ENCODE results near the gene SIGLEC7.
A peak's percentile ranks its signal among the peaks of the same experiment; 100 is the strongest.

The SIGLEC7 gene

GRCh38 chr19:51145916-51146493 lies 3.9 kb downstream of the SIGLEC7 start:
- FAIRE-seq, result no peak
- TF ChIP-seq TAF1 (IDR thresholded peaks at IDR 0.05; ENCODE audit: low read depth, low read length) (no peak), PAX5 (IDR thresholded peaks at IDR 0.05; ENCODE audit: insufficient read depth, low read length, severe bottlenecking) (no peak), POLR2AphosphoS5 (IDR thresholded peaks at IDR 0.05; ENCODE audit: low read depth, low read length) (no peak), SPI1 (IDR thresholded peaks at IDR 0.05; ENCODE audit: low read depth, low read length) (no peak), POU2F2 (IDR thresholded peaks at IDR 0.05; ENCODE audit: low read depth, low read length) (no peak), POLR2A (IDR thresholded peaks at IDR 0.05; ENCODE audit: low read depth, low read length) (no peak)
- no peak for DNase-seq (ENCODE audit: insufficient read length, low spot score)

- TF ChIP-seq TAF1 (IDR thresholded peaks at IDR 0.05; ENCODE audit: low read depth, low read length), result no peak
- TF ChIP-seq PAX5 (IDR thresholded peaks at IDR 0.05; ENCODE audit: insufficient read depth, low read length, severe bottlenecking), result no peak
- TF ChIP-seq POLR2AphosphoS5 (IDR thresholded peaks at IDR 0.05; ENCODE audit: low read depth, low read length), result no peak
- TF ChIP-seq SPI1 (IDR thresholded peaks at IDR 0.05; ENCODE audit: low read depth, low read length), result no peak
- TF ChIP-seq POU2F2 (IDR thresholded peaks at IDR 0.05; ENCODE audit: low read depth, low read length), result no peak
- DNase-seq (ENCODE audit: insufficient read length, low spot score) (no peak), FAIRE-seq (no peak)
These were observed 4.7 kb downstream of the SIGLEC7 start for GRCh38 chr19:51146751-51147150.

GRCh38 chr19:51147663-51148062 lies 5.6 kb downstream of the SIGLEC7 start:
- TF ChIP-seq POLR2AphosphoS5 (IDR thresholded peaks at IDR 0.05; ENCODE audit: low read depth, low read length) (no peak), POU2F2 (IDR thresholded peaks at IDR 0.05; ENCODE audit: low read depth, low read length) (no peak), SPI1 (IDR thresholded peaks at IDR 0.05; ENCODE audit: low read depth, low read length) (no peak), POLR2A (IDR thresholded peaks at IDR 0.05; ENCODE audit: low read depth, low read length) (no peak), TAF1 (IDR thresholded peaks at IDR 0.05; ENCODE audit: low read depth, low read length) (no peak), PAX5 (IDR thresholded peaks at IDR 0.05; ENCODE audit: insufficient read depth, low read length, severe bottlenecking) (no peak)
- no peak for DNase-seq (ENCODE audit: insufficient read length, low spot score)
- no peak for FAIRE-seq

GRCh38 chr19:51148580-51148979 lies 6.5 kb downstream of the SIGLEC7 start:
- FAIRE-seq (no peak), DNase-seq (ENCODE audit: insufficient read length, low spot score) (no peak)
- TF ChIP-seq POU2F2 (IDR thresholded peaks at IDR 0.05; ENCODE audit: low read depth, low read length), result no peak
- TF ChIP-seq PAX5 (IDR thresholded peaks at IDR 0.05; ENCODE audit: insufficient read depth, low read length, severe bottlenecking), result no peak
- TF ChIP-seq POLR2AphosphoS5 (IDR thresholded peaks at IDR 0.05; ENCODE audit: low read depth, low read length), result no peak
- no peak for TF ChIP-seq POLR2A (IDR thresholded peaks at IDR 0.05; ENCODE audit: low read depth, low read length)
- no peak for TF ChIP-seq SPI1 (IDR thresholded peaks at IDR 0.05; ENCODE audit: low read depth, low read length)
- no peak for TF ChIP-seq TAF1 (IDR thresholded peaks at IDR 0.05; ENCODE audit: low read depth, low read length)

- FAIRE-seq (no peak), DNase-seq (ENCODE audit: insufficient read length, low spot score) (no peak)
- TF ChIP-seq TAF1 (IDR thresholded peaks at IDR 0.05; ENCODE audit: low read depth, low read length) (no peak), SPI1 (IDR thresholded peaks at IDR 0.05; ENCODE audit: low read depth, low read length) (no peak)
These were observed 8.5 kb downstream of the SIGLEC7 start for GRCh38 chr19:51150627-51151026.

- DNase-seq (ENCODE audit: insufficient read length, low spot score) (no peak), FAIRE-seq (no peak)
- TF ChIP-seq POU2F2 (IDR thresholded peaks at IDR 0.05; ENCODE audit: low read depth, low read length) (no peak), TAF1 (IDR thresholded peaks at IDR 0.05; ENCODE audit: low read depth, low read length) (no peak), SPI1 (IDR thresholded peaks at IDR 0.05; ENCODE audit: low read depth, low read length) (no peak), POLR2A (IDR thresholded peaks at IDR 0.05; ENCODE audit: low read depth, low read length) (no peak), PAX5 (IDR thresholded peaks at IDR 0.05; ENCODE audit: insufficient read depth, low read length, severe bottlenecking) (no peak), POLR2AphosphoS5 (IDR thresholded peaks at IDR 0.05; ENCODE audit: low read depth, low read length) (no peak)
These were observed 14.6 kb downstream of the SIGLEC7 start for GRCh38 chr19:51156710-51157109.

GRCh38 chr19:51157265-51157664 lies 15.2 kb downstream of the SIGLEC7 start:
- DNase-seq (ENCODE audit: insufficient read length, low spot score) (no peak), FAIRE-seq (no peak)
- TF ChIP-seq PAX5 (IDR thresholded peaks at IDR 0.05; ENCODE audit: insufficient read depth, low read length, severe bottlenecking) (no peak), POU2F2 (IDR thresholded peaks at IDR 0.05; ENCODE audit: low read depth, low read length) (no peak), SPI1 (IDR thresholded peaks at IDR 0.05; ENCODE audit: low read depth, low read length) (no peak), POLR2AphosphoS5 (IDR thresholded peaks at IDR 0.05; ENCODE audit: low read depth, low read length) (no peak), TAF1 (IDR thresholded peaks at IDR 0.05; ENCODE audit: low read depth, low read length) (no peak), POLR2A (IDR thresholded peaks at IDR 0.05; ENCODE audit: low read depth, low read length) (no peak)

- DNase-seq (ENCODE audit: insufficient read length, low spot score) (no peak), FAIRE-seq (peak; percentile 90)
These were observed 16.5 kb downstream of the SIGLEC7 start for GRCh38 chr19:51158474-51159129.

GRCh38 chr19:51159656-51160055 lies 17.6 kb downstream of the SIGLEC7 start:
- FAIRE-seq, result no peak
- DNase-seq (ENCODE audit: insufficient read length, low spot score), result no peak
- TF ChIP-seq TAF1 (IDR thresholded peaks at IDR 0.05; ENCODE audit: low read depth, low read length), result no peak
- TF ChIP-seq POU2F2 (IDR thresholded peaks at IDR 0.05; ENCODE audit: low read depth, low read length), result no peak
- TF ChIP-seq POLR2AphosphoS5 (IDR thresholded peaks at IDR 0.05; ENCODE audit: low read depth, low read length), result no peak
- no peak for TF ChIP-seq POLR2A (IDR thresholded peaks at IDR 0.05; ENCODE audit: low read depth, low read length)
- no peak for TF ChIP-seq SPI1 (IDR thresholded peaks at IDR 0.05; ENCODE audit: low read depth, low read length)
- TF ChIP-seq PAX5 (IDR thresholded peaks at IDR 0.05; ENCODE audit: insufficient read depth, low read length, severe bottlenecking), result no peak

More at GRCh38 chr19:51158474-51159129, 16.5 kb downstream of the SIGLEC7 start:
- TF ChIP-seq PAX5 (IDR thresholded peaks at IDR 0.05; ENCODE audit: insufficient read depth, low read length, severe bottlenecking) (no peak), POLR2AphosphoS5 (IDR thresholded peaks at IDR 0.05; ENCODE audit: low read depth, low read length) (no peak), TAF1 (IDR thresholded peaks at IDR 0.05; ENCODE audit: low read depth, low read length) (no peak), POU2F2 (IDR thresholded peaks at IDR 0.05; ENCODE audit: low read depth, low read length) (no peak), POLR2A (IDR thresholded peaks at IDR 0.05; ENCODE audit: low read depth, low read length) (no peak), SPI1 (IDR thresholded peaks at IDR 0.05; ENCODE audit: low read depth, low read length) (no peak)
